K562 (cell line): ENCODE results near the gene OR2F1. TPM values are rescaled to one million over a fixed set of nuclear protein-coding genes. Genes with fewer than 3 reads are reported as not detected.

Source experiments
- ATAC-seq: fragments of 200-7000 bp; cut with Tn5 transposase; 3 replicates; pipeline ENCODE4 v1.9.1; 2020; ENCODE audit warnings: moderate library complexity
- BruUV-seq: library from RNA; stranded (reverse); fragments of 400-500 nt; replicated peaks from 2 replicates; lab custom pipeline; 2021; lab: Mats Ljungman, UMichigan
- CTCF ChIA-PET: fragments of 300-600 bp; formaldehyde crosslinking; extraction: SDS; loops from one replicate; lab custom pipeline; 2021; ENCODE audit warnings: low intra/inter-chr PET ratio; lab: Yijun Ruan, JAX
- POLR2A ChIA-PET: fragments of 300-600, 350-650 bp; sonication (Branson Sonifier 250); formaldehyde crosslinking; extraction: SDS; loops from one replicate; lab custom pipeline; 2021; ENCODE audit warnings: antibody characterized with exemption, inconsistent platforms; lab: Yijun Ruan, JAX
- DNase-seq, 4 experiments: peaks; one replicate each; pipeline versions ENCODE4 v3.0.0 to v3.0.0-alpha.2; 2011 to 2018; ENCODE audit warnings: low spot score in 3 of 4, mixed read lengths in 3 of 4; ENCODE audit errors: extremely low read depth in 1 of 4
- FAIRE-seq: peaks from 2 replicates; lab custom pipeline; 2011; peaks lifted over from hg19 to GRCh38; lab: Jason Lieb, UNC
- H2AFZ ChIP-seq: 2 replicates; pipeline ENCODE4 v1.6.0; 2011; ENCODE audit warnings: low read depth, low read length, control low read depth, inconsistent platforms
- H3K27ac ChIP-seq: fragments of 200-600 bp; 3 replicates; pipeline ENCODE4 v1.8.0; 2011; ENCODE audit warnings: low read depth, mild to moderate bottlenecking, control low read depth, inconsistent platforms, low read length, moderate library complexity, mixed read lengths; ENCODE audit errors: extremely low read depth
- H3K27me3 ChIP-seq, 2 experiments: fragments of 300-600 bp in 1 of 2; 2 replicates in 1 of 2; 3 replicates in 1 of 2; pipeline versions ENCODE4 v1.6.0 to v1.8.0; 2011; ENCODE audit warnings: inconsistent platforms in 2 of 2, low read length in 2 of 2, mild to moderate bottlenecking in 1 of 2, mixed read lengths in 1 of 2, moderate library complexity in 1 of 2; ENCODE audit not compliant: control insufficient read depth in 2 of 2, insufficient read depth in 2 of 2
- H3K36me3 ChIP-seq: fragments of 300-600 bp; 3 replicates; pipeline ENCODE4 v1.8.0; 2011; ENCODE audit warnings: mild to moderate bottlenecking, low read length, inconsistent platforms; ENCODE audit not compliant: control insufficient read depth, insufficient read depth
- H3K4me1 ChIP-seq, 2 experiments: fragments of 200-600 bp in 1 of 2; replicated peaks in 1 of 2; 2 replicates in 1 of 2; 3 replicates in 1 of 2; pipeline versions ENCODE4 v1.5.1 to v1.8.0; 2011; ENCODE audit warnings: inconsistent platforms in 2 of 2, low read length in 2 of 2, mild to moderate bottlenecking in 1 of 2, mixed read lengths in 1 of 2, moderate library complexity in 1 of 2; ENCODE audit not compliant: control insufficient read depth in 2 of 2, insufficient read depth in 2 of 2
- H3K4me2 ChIP-seq: 2 replicates; pipeline ENCODE4 v1.6.1; 2011; ENCODE audit warnings: low read length, control low read depth, inconsistent platforms, mixed read lengths; ENCODE audit not compliant: insufficient read depth
- H3K4me3 ChIP-seq: fragments of 200-600 bp; sonication (generic), shearing (Covaris generic); 2 replicates; pipeline ENCODE4 v1.5.1; 2016; ENCODE audit warnings: control low read depth, inconsistent platforms
- H3K79me2 ChIP-seq: fragments of 200-600 bp; 3 replicates; pipeline ENCODE4 v1.8.0; 2011; ENCODE audit warnings: low read length, inconsistent platforms; ENCODE audit not compliant: control insufficient read depth, insufficient read depth
- H3K9ac ChIP-seq, 2 experiments: 2 replicates each; pipeline versions ENCODE4 v1.6.0 to v1.6.1; 2011; ENCODE audit warnings: low read depth in 2 of 2, low read length in 2 of 2, control low read depth in 1 of 2, inconsistent platforms in 1 of 2, mild to moderate bottlenecking in 1 of 2, mixed read lengths in 1 of 2; ENCODE audit not compliant: insufficient read depth in 1 of 2
- H3K9me1 ChIP-seq: one replicate; pipeline ENCODE4 v1.6.0; 2011; ENCODE audit warnings: inconsistent platforms, mild to moderate bottlenecking, low read length, moderate library complexity; ENCODE audit not compliant: control insufficient read depth, insufficient read depth
- H3K9me3 ChIP-seq: replicated peaks from 2 replicates; pipeline ENCODE4 v1.5.1; 2011; ENCODE audit warnings: low read depth, low read length, inconsistent platforms; ENCODE audit not compliant: control insufficient read depth, insufficient read depth
- H4K20me1 ChIP-seq: replicated peaks from 2 replicates; pipeline ENCODE4 v1.6.1; 2011; ENCODE audit warnings: low read length, inconsistent platforms, mixed read lengths; ENCODE audit not compliant: control insufficient read depth, insufficient read depth
- BRF1 ChIP-seq: IDR thresholded peaks from 3 replicates; pipeline ENCODE4 v1.6.1; 2011; ENCODE audit warnings: borderline replicate concordance, mild to moderate bottlenecking; ENCODE audit not compliant: insufficient read length; ENCODE audit errors: extremely low read depth
- CXXC5 ChIP-seq: fragments of 250-450 bp; sonication (Bioruptor Pico); IDR thresholded peaks from 2 replicates; pipeline ENCODE4 v1.8.0; 2022; ENCODE audit warnings: inconsistent platforms, mild to moderate bottlenecking, moderate library complexity
- EWSR1 ChIP-seq: fragments of 450-650 bp; IDR thresholded peaks from 2 replicates; pipeline ENCODE4 v1.6.1; 2018; ENCODE audit warnings: borderline replicate concordance, mild to moderate bottlenecking, low read depth, moderate library complexity; ENCODE audit not compliant: partially characterized antibody
- GABPB1 ChIP-seq: sonication (generic); formaldehyde crosslinking; IDR thresholded peaks from 2 replicates; pipeline ENCODE4 v1.8.0; 2022; ENCODE audit warnings: mild to moderate bottlenecking, missing genetic modification reagents
- MCM3 ChIP-seq: fragments of 450-650 bp; IDR thresholded peaks from 2 replicates; pipeline ENCODE4 v1.6.1; 2016
- RBM15 ChIP-seq: fragments of 200-400 bp; formaldehyde crosslinking; IDR thresholded peaks from 2 replicates; pipeline ENCODE4 v1.6.1; 2018; ENCODE audit warnings: mild to moderate bottlenecking, low read length, moderate library complexity; ENCODE audit not compliant: insufficient read depth
- SREBF2 ChIP-seq: sonication (generic); formaldehyde crosslinking; IDR thresholded peaks from 2 replicates; pipeline ENCODE4 v1.4.0; 2020; ENCODE audit warnings: mild to moderate bottlenecking, missing genetic modification reagents
- ZBTB1 ChIP-seq: sonication (generic); formaldehyde crosslinking; IDR thresholded peaks from 2 replicates; pipeline ENCODE4 v1.8.1; 2023; ENCODE audit warnings: missing genetic modification reagents, low read depth, mild to moderate bottlenecking, borderline replicate concordance
- ZNF274 ChIP-seq: IDR thresholded peaks from 2 replicates; pipeline ENCODE4 v1.6.1; 2011; ENCODE audit warnings: low read depth, mild to moderate bottlenecking, low read length, moderate library complexity, borderline replicate concordance
- ZNF3 ChIP-seq: fragments of 250-450 bp; sonication (Bioruptor Pico); IDR thresholded peaks from 2 replicates; pipeline ENCODE4 v1.5.0; 2021; ENCODE audit warnings: mild to moderate bottlenecking, moderate library complexity
- ZZZ3 ChIP-seq: fragments of 450-650 bp; IDR thresholded peaks from 2 replicates; pipeline ENCODE4 v1.6.1; 2016; ENCODE audit warnings: antibody characterized with exemption, mild to moderate bottlenecking, moderate library complexity
- whole genome bisulfite sequencing: fragments of 100-300 bp; shearing (Covaris generic); methylation state at CpG from one replicate; pipeline ENCODE4 v1.1.6; 2016; ENCODE audit warnings: low coverage, mixed read lengths; ENCODE audit not compliant: insufficient coverage; ENCODE audit errors: missing lambda C conversion rate; 5-methylcytosine and 5-hydroxymethylcytosine counted together
- in situ Hi-C: fragments of 300-500 bp; cut with MboI; formaldehyde crosslinking; loops from 4 replicates; pipeline ENCODE4 v1.15.0; 2018; ENCODE audit warnings: inconsistent platforms, mixed read lengths
- intact Hi-C: fragments of 100-400 bp; cut with micrococcal nuclease; formaldehyde crosslinking; loops from 2 replicates; pipeline ENCODE4 v1.14.2; 2022
- polyA plus RNA-seq, 8 experiments: library from polyadenylated mRNA; depleted of rRNA in 4 of 8; stranded (reverse) in 5 of 8; unstranded in 3 of 8; fragments of >200 nt; fragmentation: Nextera tagmentation in 2 of 8; fragmentation: Illumina TruSeq in 1 of 8; extraction: Ambion mirVana in 2 of 8; extraction: Trizol in 1 of 8; gene quantifications; 2 replicates each; pipeline versions ENCODE4 v1.2.1 to v1.2.3, GENCODE V29; 2011 to 2014; ENCODE audit warnings: inconsistent platforms in 1 of 8, missing spikeins in 1 of 8
- total RNA-seq, 7 experiments: library from RNA; depleted of rRNA in 6 of 7; stranded (reverse); fragments of >200 nt in 6 of 7; fragmentation: Illumina TruSeq in 2 of 7; extraction: Trizol in 2 of 7; gene quantifications; 2 replicates each; pipeline versions ENCODE4 v1.2.1 to v1.2.3, GENCODE V29; 2011 to 2021; ENCODE audit warnings: low replicate concordance in 1 of 7
- TF ChIP-seq, protein P1 (sequence below): fragments of 450-650 bp; formaldehyde crosslinking; IDR thresholded peaks from 2 replicates; pipeline ENCODE4 v1.4.0; 2020; ENCODE audit warnings: mild to moderate bottlenecking
- TF ChIP-seq, protein P2 (sequence below), 2 experiments: fragments of 450-650 bp in 1 of 2; sonication (generic) in 1 of 2; formaldehyde crosslinking in 1 of 2; IDR thresholded peaks in 1 of 2; conservative IDR thresholded peaks in 1 of 2; 2 replicates each; pipeline versions ENCODE4 v1.6.1 to v1.8.1; 2016 to 2023; ENCODE audit warnings: mild to moderate bottlenecking in 2 of 2, moderate library complexity in 2 of 2, inconsistent platforms in 1 of 2, missing genetic modification reagents in 1 of 2
- TF ChIP-seq, protein P3 (sequence below): sonication (generic); formaldehyde crosslinking; IDR thresholded peaks from 2 replicates; pipeline ENCODE4 v1.8.1; 2023; ENCODE audit warnings: mild to moderate bottlenecking, missing genetic modification reagents
- TF ChIP-seq, protein P4 (sequence below): fragments of 200-800 bp; sonication (Bioruptor generic); IDR thresholded peaks from 2 replicates; pipeline ENCODE4 v1.6.1; 2017; ENCODE audit warnings: missing genetic modification characterization, missing compliant biosample characterization

The OR2F1 gene
- total and polyA plus RNA-seq, 9 of the 15 experiments (the other 6 are each of a cell fraction or from before 2014, with no cell fraction given), result not detected

DNA sequence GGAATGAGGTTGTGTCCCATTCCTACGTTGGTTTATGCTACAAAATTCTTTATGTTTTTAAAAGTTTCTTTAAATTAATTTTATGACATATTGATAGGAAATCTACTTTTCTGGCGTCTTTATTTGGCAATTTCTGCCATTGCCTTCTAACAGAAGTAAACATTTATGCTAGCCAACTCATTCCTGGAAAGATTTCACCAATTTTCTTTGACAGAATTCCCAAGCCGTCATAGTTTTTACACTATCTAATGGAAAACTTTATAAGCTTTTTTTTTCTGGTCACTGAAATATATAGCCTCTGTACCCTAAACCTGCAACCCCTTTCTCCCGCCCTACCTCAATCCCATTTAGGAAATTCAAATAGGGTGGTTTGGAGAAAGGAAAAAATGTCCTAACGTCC lies 46.5 kb upstream of the OR2F1 start:
- DNase-seq, result no peak
- H3K4me1 ChIP-seq, result no peaks in the 10 kb centered on the region; a peak in 3 of 5 replicates
- 1% methylated on average over 5 of the region's 5 CpGs for WGBS
- no peaks in the 10 kb centered on the region for H3K36me3 ChIP-seq
- ATAC-seq, result no peak
- no peak for FAIRE-seq
- BruUV-seq, result no TSS peak
- H3K27ac ChIP-seq, result no peak overlapping the region
- peaks cover 8 to 10% of the 10 kb centered on the region in 2 experiments; a peak in 4 of 5 replicates for H3K27me3 ChIP-seq
- no peak overlapping the region for H2AFZ ChIP-seq
- H3K4me2 ChIP-seq, result no peak overlapping the region
- H4K20me1 ChIP-seq, result no peaks in the 10 kb centered on the region
- POLR2A ChIA-PET, result no interaction called here
- H3K9me1 ChIP-seq, result no peaks in the 10 kb centered on the region
- intact Hi-C loops, result loop anchor here (10.0 kb wide), 1 partner anchor 497 kb away; the partner anchor contains the start of gene NOBOX
- CTCF ChIA-PET, result interaction anchor here (0.6 kb wide), 1 partner anchor 12 kb away, joined by 4 read pairs; no protein-coding TSS in a partner anchor
- TF ChIP-seq, protein P1, sequence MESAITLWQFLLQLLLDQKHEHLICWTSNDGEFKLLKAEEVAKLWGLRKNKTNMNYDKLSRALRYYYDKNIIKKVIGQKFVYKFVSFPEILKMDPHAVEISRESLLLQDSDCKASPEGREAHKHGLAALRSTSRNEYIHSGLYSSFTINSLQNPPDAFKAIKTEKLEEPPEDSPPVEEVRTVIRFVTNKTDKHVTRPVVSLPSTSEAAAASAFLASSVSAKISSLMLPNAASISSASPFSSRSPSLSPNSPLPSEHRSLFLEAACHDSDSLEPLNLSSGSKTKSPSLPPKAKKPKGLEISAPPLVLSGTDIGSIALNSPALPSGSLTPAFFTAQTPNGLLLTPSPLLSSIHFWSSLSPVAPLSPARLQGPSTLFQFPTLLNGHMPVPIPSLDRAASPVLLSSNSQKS (CRISPR knock-in tag), result no peak
- TF ChIP-seq EWSR1, result no peak
- TF ChIP-seq, protein P2, sequence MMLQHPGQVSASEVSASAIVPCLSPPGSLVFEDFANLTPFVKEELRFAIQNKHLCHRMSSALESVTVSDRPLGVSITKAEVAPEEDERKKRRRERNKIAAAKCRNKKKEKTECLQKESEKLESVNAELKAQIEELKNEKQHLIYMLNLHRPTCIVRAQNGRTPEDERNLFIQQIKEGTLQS (IDR thresholded peaks at IDR 0.05), result no peak
- TF ChIP-seq, protein P2 (CRISPR knock-in tag; conservative IDR thresholded peaks at IDR 0.05), result no peak
- no peak for TF ChIP-seq CXXC5 (CRISPR knock-in tag)
- TF ChIP-seq GABPB1 (CRISPR knock-in tag), result no peak
- TF ChIP-seq, protein P3, sequence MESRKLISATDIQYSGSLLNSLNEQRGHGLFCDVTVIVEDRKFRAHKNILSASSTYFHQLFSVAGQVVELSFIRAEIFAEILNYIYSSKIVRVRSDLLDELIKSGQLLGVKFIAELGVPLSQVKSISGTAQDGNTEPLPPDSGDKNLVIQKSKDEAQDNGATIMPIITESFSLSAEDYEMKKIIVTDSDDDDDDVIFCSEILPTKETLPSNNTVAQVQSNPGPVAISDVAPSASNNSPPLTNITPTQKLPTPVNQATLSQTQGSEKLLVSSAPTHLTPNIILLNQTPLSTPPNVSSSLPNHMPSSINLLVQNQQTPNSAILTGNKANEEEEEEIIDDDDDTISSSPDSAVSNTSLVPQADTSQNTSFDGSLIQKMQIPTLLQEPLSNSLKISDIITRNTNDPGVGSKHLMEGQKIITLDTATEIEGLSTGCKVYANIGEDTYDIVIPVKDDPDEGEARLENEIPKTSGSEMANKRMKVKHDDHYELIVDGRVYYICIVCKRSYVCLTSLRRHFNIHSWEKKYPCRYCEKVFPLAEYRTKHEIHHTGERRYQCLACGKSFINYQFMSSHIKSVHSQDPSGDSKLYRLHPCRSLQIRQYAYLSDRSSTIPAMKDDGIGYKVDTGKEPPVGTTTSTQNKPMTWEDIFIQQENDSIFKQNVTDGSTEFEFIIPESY (CRISPR knock-in tag), result no peak
- no peak for TF ChIP-seq ZNF3
- TF ChIP-seq SREBF2 (CRISPR knock-in tag), result no peak
- no peak for TF ChIP-seq ZNF274
- TF ChIP-seq ZZZ3, result no peak
- no peak for TF ChIP-seq ZBTB1 (CRISPR knock-in tag)
- no peak for TF ChIP-seq MCM3
- no peak for TF ChIP-seq BRF1
- TF ChIP-seq RBM15, result no peak
- TF ChIP-seq, protein P4, sequence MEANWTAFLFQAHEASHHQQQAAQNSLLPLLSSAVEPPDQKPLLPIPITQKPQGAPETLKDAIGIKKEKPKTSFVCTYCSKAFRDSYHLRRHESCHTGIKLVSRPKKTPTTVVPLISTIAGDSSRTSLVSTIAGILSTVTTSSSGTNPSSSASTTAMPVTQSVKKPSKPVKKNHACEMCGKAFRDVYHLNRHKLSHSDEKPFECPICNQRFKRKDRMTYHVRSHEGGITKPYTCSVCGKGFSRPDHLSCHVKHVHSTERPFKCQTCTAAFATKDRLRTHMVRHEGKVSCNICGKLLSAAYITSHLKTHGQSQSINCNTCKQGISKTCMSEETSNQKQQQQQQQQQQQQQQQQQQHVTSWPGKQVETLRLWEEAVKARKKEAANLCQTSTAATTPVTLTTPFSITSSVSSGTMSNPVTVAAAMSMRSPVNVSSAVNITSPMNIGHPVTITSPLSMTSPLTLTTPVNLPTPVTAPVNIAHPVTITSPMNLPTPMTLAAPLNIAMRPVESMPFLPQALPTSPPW, result no peak
- TF ChIP-seq, all 486 proteins: peak for 0
- no peak overlapping the region for H3K4me3 ChIP-seq
- H3K9me3 ChIP-seq, result no peaks in the 10 kb centered on the region
- in situ Hi-C loops, result no loop called here
- H3K9ac ChIP-seq, result no peak overlapping the region
- H3K79me2 ChIP-seq, result no peaks in the 10 kb centered on the region
